ENCODE measurements around the gene CERS2. TPM values are rescaled to one million over a fixed set of nuclear protein-coding genes. Genes with fewer than 3 reads are reported as not detected.
A peak's percentile ranks its signal among the peaks of the same experiment; 100 is the strongest.

CERS2 gene
- total RNA-seq, 3 donors from 2014 or later = 121 to 131 (median 128) TPM

GRCh38 chr1:150997949-150998348, 23.3 kb upstream of the CERS2 start:
- no peaks in the 10 kb centered on the region for H3K9me3 ChIP-seq
- TF ChIP-seq POLR2A (IDR thresholded peaks at IDR 0.05) (no peak), CTCF (IDR thresholded peaks at IDR 0.05) (no peak), POLR2AphosphoS5 (IDR thresholded peaks at IDR 0.05) (no peak)
- no peak for DNase-seq (ENCODE audit: low spot score in 2 of 2)
- H3K27ac ChIP-seq = no peak overlapping the region
- H3K36me3 ChIP-seq = peaks cover 11% of the 10 kb centered on the region
- no peaks in the 10 kb centered on the region for H3K27me3 ChIP-seq
- no peak overlapping the region for H3K4me3 ChIP-seq
- intact Hi-C loops (cut with DNase I; ENCODE audit: low total_unique reads) = no loop called here
- H3K4me1 ChIP-seq = peaks cover 0 to 2% of the 10 kb centered on the region in 2 donors

GRCh38 chr1:150997126-150997872, 22.7 kb upstream of the CERS2 start:
- intact Hi-C loops (cut with DNase I; ENCODE audit: low total_unique reads) = no loop called here
- no peak for DNase-seq (ENCODE audit: low spot score in 2 of 2)
- Histone ChIP-seq H3K27me3 (no peaks in the 10 kb centered on the region), H3K36me3 (peaks cover 11% of the 10 kb centered on the region), H3K27ac (no peak overlapping the region), H3K4me3 (no peak overlapping the region), H3K4me1 (no peaks in the 10 kb centered on the region), H3K9me3 (no peaks in the 10 kb centered on the region)
- TF ChIP-seq POLR2AphosphoS5 (IDR thresholded peaks at IDR 0.05) (no peak), POLR2A (IDR thresholded peaks at IDR 0.05) (no peak), CTCF (IDR thresholded peaks at IDR 0.05) (no peak)

DNA sequence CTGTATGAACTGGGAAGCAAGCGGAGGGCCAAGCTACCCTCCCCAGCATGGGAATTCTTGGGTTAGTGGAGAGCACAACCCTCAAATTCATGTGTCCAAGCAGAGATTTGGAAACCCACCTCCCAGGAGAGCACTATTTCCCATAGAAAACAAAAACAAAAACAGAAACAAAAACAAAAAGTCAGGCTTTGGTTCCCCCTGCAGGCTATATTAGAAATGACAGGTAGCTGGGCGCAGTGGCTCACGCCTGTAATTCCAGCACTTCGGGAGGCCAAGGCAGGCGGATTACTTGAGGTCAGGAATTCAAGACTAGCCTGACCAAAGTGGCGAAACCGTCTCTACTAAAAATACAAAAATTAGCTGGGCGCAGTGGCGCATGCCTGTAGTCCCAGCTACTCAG, 21.3 kb upstream of the CERS2 start:
- intact Hi-C loops (cut with DNase I; ENCODE audit: low total_unique reads) = no loop called here
- Histone ChIP-seq H3K27me3 (no peaks in the 10 kb centered on the region), H3K4me1 (no peaks in the 10 kb centered on the region), H3K27ac (peak overlapping the region; percentile 41 to 76), H3K4me3 (peak overlapping the region in 2 of 3 donors; percentile 11 to 14), H3K9me3 (no peaks in the 10 kb centered on the region), H3K36me3 (peaks cover 11% of the 10 kb centered on the region)
- no peak for DNase-seq (ENCODE audit: low spot score in 2 of 2)
- TF ChIP-seq CTCF (IDR thresholded peaks at IDR 0.05) = peak; percentile 85 to 97 (median 93)
- TF ChIP-seq POLR2AphosphoS5 (IDR thresholded peaks at IDR 0.05) = peak in 2 of 3 donors; percentile 9 to 24
- TF ChIP-seq POLR2A (IDR thresholded peaks at IDR 0.05) = no peak

DNA sequence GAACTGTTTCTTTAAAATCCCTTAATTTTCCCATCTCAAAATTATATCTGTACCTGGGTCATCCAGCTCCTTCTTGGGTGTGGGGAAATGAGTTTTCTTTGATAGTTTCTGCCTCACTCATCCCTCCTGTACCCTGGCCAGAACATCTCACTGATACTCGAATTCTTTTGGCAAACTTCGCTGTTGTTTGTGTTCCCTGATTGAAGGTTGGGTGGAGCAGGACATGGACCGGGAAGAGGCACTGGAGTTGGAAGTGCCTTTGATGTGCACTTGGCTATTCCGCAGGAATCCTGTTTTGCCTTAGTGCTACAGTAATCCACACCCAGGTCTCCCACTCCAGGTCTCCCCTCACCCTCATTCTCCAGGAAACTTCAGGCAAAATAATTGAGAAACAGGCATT, 20.8 kb upstream of the CERS2 start:
- no peak for DNase-seq (ENCODE audit: low spot score in 2 of 2)
- Histone ChIP-seq H3K9me3 (no peaks in the 10 kb centered on the region), H3K27ac (peak overlapping the region; percentile 41 to 76), H3K4me1 (no peaks in the 10 kb centered on the region), H3K27me3 (no peaks in the 10 kb centered on the region), H3K36me3 (peaks cover 11% of the 10 kb centered on the region), H3K4me3 (peak overlapping the region in 2 of 3 donors; percentile 11 to 14)
- intact Hi-C loops (cut with DNase I; ENCODE audit: low total_unique reads) = no loop called here
- no peak for TF ChIP-seq POLR2AphosphoS5 (IDR thresholded peaks at IDR 0.05)
- TF ChIP-seq CTCF (IDR thresholded peaks at IDR 0.05) = no peak
- TF ChIP-seq POLR2A (IDR thresholded peaks at IDR 0.05) = no peak

- TF ChIP-seq POLR2AphosphoS5 (IDR thresholded peaks at IDR 0.05) (no peak), POLR2A (IDR thresholded peaks at IDR 0.05) (no peak), CTCF (IDR thresholded peaks at IDR 0.05) (no peak)
- Histone ChIP-seq H3K9me3 (no peaks in the 10 kb centered on the region), H3K27me3 (no peaks in the 10 kb centered on the region), H3K4me3 (no peak overlapping the region), H3K4me1 (no peaks in the 10 kb centered on the region), H3K36me3 (peaks cover 10% of the 10 kb centered on the region), H3K27ac (peak overlapping the region; percentile 2 to 6)
- intact Hi-C loops (cut with DNase I; ENCODE audit: low total_unique reads) = no loop called here
- no peak for DNase-seq (ENCODE audit: low spot score in 2 of 2)
These were observed 19.6 kb upstream of the CERS2 start for GRCh38 chr1:150994248-150994647.
